Endothelial cell of umbilical vein (primary cell): ENCODE results near the gene PTPRO. TPM values are rescaled to one million over a fixed set of nuclear protein-coding genes. Genes with fewer than 3 reads are reported as not detected.

Source experiments
- BruUV-seq: library from RNA; stranded (reverse); fragments of 400-500 nt; replicated peaks from 2 replicates; lab custom pipeline; 2021; lab: Mats Ljungman, UMichigan
- CTCF ChIA-PET: fragments of 300-600, 350-600 bp; sonication (Branson Sonifier 250); formaldehyde crosslinking; loops from one replicate; lab custom pipeline; 2021; ENCODE audit warnings: antibody characterized with exemption, inconsistent platforms; lab: Charles Lee
- POLR2A ChIA-PET: fragments of 300-600, 350-600 bp; sonication (Branson Sonifier 250); formaldehyde crosslinking; loops from one replicate; lab custom pipeline; 2021; ENCODE audit warnings: antibody characterized with exemption, inconsistent platforms; lab: Charles Lee
- DNase-seq: peaks from one replicate; pipeline ENCODE4 v3.0.0-alpha.2; 2011; ENCODE audit warnings: low read depth, low spot score
- FAIRE-seq: peaks from 2 replicates; lab custom pipeline; 2011; peaks lifted over from hg19 to GRCh38; lab: Jason Lieb, UNC
- H2AFZ ChIP-seq: 2 replicates; pipeline ENCODE4 v1.6.0; 2012; ENCODE audit warnings: low read depth, low read length, control low read depth, inconsistent platforms
- H3K27ac ChIP-seq: 2 replicates; pipeline ENCODE4 v1.5.1; 2011; ENCODE audit warnings: low read depth, mild to moderate bottlenecking, control low read depth, low read length, moderate library complexity; ENCODE audit not compliant: insufficient read depth
- H3K27me3 ChIP-seq, 2 experiments: 2 replicates each; pipeline versions ENCODE4 v1.6.0 to v1.6.1; 2011; ENCODE audit warnings: low read length in 2 of 2, mixed read lengths in 1 of 2; ENCODE audit not compliant: control insufficient read depth in 2 of 2, insufficient read depth in 2 of 2
- H3K36me3 ChIP-seq, 2 experiments: 2 replicates in 1 of 2; 3 replicates in 1 of 2; pipeline ENCODE4 v1.5.1; 2011; ENCODE audit warnings: low read length in 2 of 2, mild to moderate bottlenecking in 1 of 2, moderate library complexity in 1 of 2; ENCODE audit not compliant: control insufficient read depth in 2 of 2, insufficient read depth in 2 of 2; ENCODE audit errors: extremely low read depth in 1 of 2
- H3K4me1 ChIP-seq: 3 replicates; pipeline ENCODE4 v1.5.1; 2011; ENCODE audit warnings: mild to moderate bottlenecking, low read length; ENCODE audit not compliant: control insufficient read depth, insufficient read depth; ENCODE audit errors: extremely low read depth
- H3K4me2 ChIP-seq: 2 replicates; pipeline ENCODE4 v1.6.1; 2011; ENCODE audit warnings: low read length, control low read depth, mixed read lengths; ENCODE audit not compliant: insufficient read depth
- H3K4me3 ChIP-seq, 3 experiments: fragments of 200-600 bp in 1 of 3; sonication (generic), shearing (Covaris generic) in 1 of 3; replicated peaks in 1 of 3; 2 replicates each; pipeline ENCODE4 v1.5.1; 2011 to 2016; ENCODE audit warnings: control low read depth in 3 of 3, low read length in 3 of 3, mild to moderate bottlenecking in 2 of 3, inconsistent platforms in 1 of 3, low read depth in 1 of 3, moderate library complexity in 1 of 3; ENCODE audit not compliant: insufficient read depth in 1 of 3
- H3K79me2 ChIP-seq: 2 replicates; pipeline ENCODE4 v1.6.0; 2012; ENCODE audit warnings: low read length, inconsistent platforms; ENCODE audit not compliant: control insufficient read depth, insufficient read depth
- H3K9ac ChIP-seq: replicated peaks from 2 replicates; pipeline ENCODE3; 2011; ENCODE audit warnings: low read length, control low read depth; ENCODE audit not compliant: insufficient read depth; ENCODE audit errors: extremely low read depth
- H3K9me1 ChIP-seq: replicated peaks from 3 replicates; pipeline ENCODE4 v1.6.0; 2011; ENCODE audit warnings: mild to moderate bottlenecking, low read length; ENCODE audit not compliant: control insufficient read depth, insufficient read depth; ENCODE audit errors: extremely low read depth
- H3K9me3 ChIP-seq: replicated peaks from 2 replicates; pipeline ENCODE4 v1.5.1; 2012; ENCODE audit warnings: low read length, inconsistent platforms; ENCODE audit not compliant: control insufficient read depth, insufficient read depth
- H4K20me1 ChIP-seq: replicated peaks from 2 replicates; pipeline ENCODE3; 2011; ENCODE audit warnings: mild to moderate bottlenecking, low read length; ENCODE audit not compliant: control insufficient read depth, insufficient read depth; ENCODE audit errors: extremely low read depth
- CTCF ChIP-seq, 2 donors: IDR thresholded peaks; 1 replicate in 1 of 2; 2 replicates in 1 of 2; pipeline ENCODE4 v1.5.1; 2011; ENCODE audit warnings: low read length in 2 of 2, mild to moderate bottlenecking in 2 of 2, moderate library complexity in 2 of 2, control low read depth in 1 of 2, inconsistent platforms in 1 of 2, low read depth in 1 of 2; ENCODE audit not compliant: insufficient read depth in 1 of 2; ENCODE audit errors: extremely low read depth in 1 of 2
- FOS ChIP-seq: IDR thresholded peaks from 2 replicates; pipeline ENCODE4 v1.6.1; 2011; ENCODE audit warnings: mild to moderate bottlenecking, low read length, moderate library complexity, borderline replicate concordance; ENCODE audit not compliant: insufficient read depth
- GATA2 ChIP-seq: IDR thresholded peaks from 2 replicates; pipeline ENCODE4 v1.7.0; 2011; ENCODE audit warnings: low read depth, mild to moderate bottlenecking, moderate library complexity, mixed read lengths, low read length; ENCODE audit not compliant: insufficient read length, insufficient read depth
- JUN ChIP-seq: IDR thresholded peaks from 2 replicates; pipeline ENCODE4 v1.6.1; 2011; ENCODE audit warnings: borderline replicate concordance, low read depth; ENCODE audit not compliant: insufficient read length, insufficient read depth
- MAX ChIP-seq: IDR thresholded peaks from 2 replicates; pipeline ENCODE4 v1.6.1; 2011; ENCODE audit not compliant: insufficient read depth, insufficient read length
- MYC ChIP-seq: IDR thresholded peaks from one replicate; pipeline ENCODE4 v1.6.1; 2011; ENCODE audit warnings: mild to moderate bottlenecking, low read depth, low read length
- POLR2A ChIP-seq: IDR thresholded peaks from 2 replicates; pipeline ENCODE4 v1.6.1; 2012; ENCODE audit warnings: low read depth, mild to moderate bottlenecking, control low read depth, low read length
- POLR2AphosphoS5 ChIP-seq: IDR thresholded peaks from 2 replicates; pipeline ENCODE4 v1.6.1; 2012; ENCODE audit warnings: low read depth, mild to moderate bottlenecking, control low read depth, low read length, moderate library complexity; ENCODE audit not compliant: insufficient read depth
- dilution Hi-C: fragments of 300-500 bp; cut with MboI; formaldehyde crosslinking; loops from one replicate; pipeline ENCODE4 v1.15.0; 2019; ENCODE audit warnings: low sequenced_read_pairs; ENCODE audit not compliant: extremely low pct_ligation_motif_present
- intact Hi-C: fragments of 100-400 bp; cut with micrococcal nuclease; formaldehyde crosslinking; loops from one replicate; pipeline ENCODE4 v1.10.0; 2022
- polyA plus RNA-seq, 4 experiments: library from polyadenylated mRNA; depleted of rRNA in 3 of 4; stranded (reverse) in 3 of 4; unstranded in 1 of 4; fragments of >200 nt; gene quantifications; 2 replicates each; pipeline versions ENCODE4 v1.2.1 to v1.2.3, GENCODE V29; 2011 to 2012; ENCODE audit warnings: missing spikeins in 1 of 4
- total RNA-seq: library from RNA; stranded (reverse); gene quantifications from 2 replicates; pipeline ENCODE4 v1.2.3, GENCODE V29; 2021

PTPRO gene
- total and polyA plus RNA-seq, 2 donors (not counting 3 experiments of a cell fraction or from before 2014, with no cell fraction given) = not detected

- H3K4me1 ChIP-seq = no peaks in the 10 kb centered on the region
- BruUV-seq = no TSS peak
- intact Hi-C loops = no loop called here
- peaks cover 3 to 4% of the 10 kb centered on the region in 2 experiments for H3K27me3 ChIP-seq
- no peak overlapping the region for H3K4me2 ChIP-seq
- dilution Hi-C loops = no loop called here
- ChIA-PET POLR2A (no interaction called here), CTCF (no interaction called here)
- no peak overlapping the region for H3K9ac ChIP-seq
- H3K4me3 ChIP-seq = no peak overlapping the region
- H3K36me3 ChIP-seq = no peaks in the 10 kb centered on the region
- H4K20me1 ChIP-seq = no peaks in the 10 kb centered on the region
- FAIRE-seq = no peak
- no peak overlapping the region for H3K27ac ChIP-seq
- H2AFZ ChIP-seq = no peak overlapping the region
- DNase-seq = no peak
- H3K79me2 ChIP-seq = no peaks in the 10 kb centered on the region
- H3K9me1 ChIP-seq = no peaks in the 10 kb centered on the region
- TF ChIP-seq MYC (no peak), FOS (no peak), CTCF (IDR thresholded peaks at IDR 0.05; ENCODE audit: extremely low read depth in 1 of 2, insufficient read depth in 1 of 2, low read depth in 1 of 2, low read length in 2 of 2) (no peak), MAX (no peak), JUN (no peak), POLR2A (no peak)
- no peaks in the 10 kb centered on the region for H3K9me3 ChIP-seq
These were observed 225.4 kb downstream of the PTPRO start for GRCh38 chr12:15547691-15548090.

DNA sequence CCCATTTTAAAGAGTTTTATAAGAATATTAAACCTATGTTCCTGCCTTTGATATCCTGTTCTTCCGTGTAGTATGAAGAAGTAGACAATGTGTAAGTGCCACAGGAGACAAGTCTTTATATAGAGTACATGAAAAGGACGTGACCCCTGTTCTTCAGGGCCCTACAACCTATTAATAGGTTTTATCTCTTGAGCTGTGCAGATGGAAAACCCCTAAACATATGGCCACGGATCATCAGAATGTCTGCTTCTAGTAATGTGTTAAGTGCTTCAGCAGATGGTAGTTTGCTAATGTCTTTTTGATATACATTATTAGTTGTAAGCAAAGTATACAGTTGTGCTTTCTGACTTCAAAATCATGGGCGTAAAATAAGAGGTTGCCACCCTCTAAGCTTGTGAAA, 228.5 kb downstream of the PTPRO start:
- H3K4me2 ChIP-seq = no peak overlapping the region
- no peak overlapping the region for H3K4me3 ChIP-seq
- H2AFZ ChIP-seq = no peak overlapping the region
- H4K20me1 ChIP-seq = no peaks in the 10 kb centered on the region
- H3K4me1 ChIP-seq = no peaks in the 10 kb centered on the region
- no peaks in the 10 kb centered on the region for H3K9me1 ChIP-seq
- H3K9ac ChIP-seq = no peak overlapping the region
- no peak overlapping the region for H3K27ac ChIP-seq
- dilution Hi-C loops = no loop called here
- H3K27me3 ChIP-seq = peaks cover 3 to 4% of the 10 kb centered on the region in 2 experiments
- BruUV-seq = no TSS peak
- TF ChIP-seq GATA2 = no peak
- no peak for TF ChIP-seq FOS
- no peak for TF ChIP-seq POLR2A
- TF ChIP-seq POLR2AphosphoS5 = no peak
- TF ChIP-seq MYC = no peak
- H3K79me2 ChIP-seq = no peaks in the 10 kb centered on the region
- POLR2A ChIA-PET = no interaction called here
- CTCF ChIA-PET = interaction anchor here (1.6 to 2.4 kb wide), 3 partner anchors 13 to 34 kb away, joined by 4 to 10 read pairs (median 5); no protein-coding TSS in a partner anchor
- intact Hi-C loops = no loop called here
- no peaks in the 10 kb centered on the region for H3K36me3 ChIP-seq
- FAIRE-seq (no peak), DNase-seq (no peak)
- H3K9me3 ChIP-seq = no peaks in the 10 kb centered on the region
